GM06990 (cell line): ENCODE measurements around the gene RSPO4.

Experiments used
- DNase-seq: peaks from one replicate; pipeline ENCODE4 v3.0.0-alpha.2; 2011; ENCODE audit not compliant: insufficient read length; ENCODE audit errors: extremely low read depth
- H3K27me3 ChIP-seq: replicated peaks from 2 replicates; pipeline ENCODE4 v1.6.0; 2011; ENCODE audit warnings: low read length; ENCODE audit not compliant: control insufficient read depth, insufficient read depth
- H3K36me3 ChIP-seq: 2 replicates; pipeline ENCODE4 v1.5.1; 2011; ENCODE audit warnings: low read length; ENCODE audit not compliant: control insufficient read depth, insufficient read depth
- H3K4me3 ChIP-seq: replicated peaks from 2 replicates; pipeline ENCODE4 v1.5.1; 2011; ENCODE audit warnings: low read depth, mild to moderate bottlenecking, control low read depth, low read length
- TF ChIP-seq, protein P1 (sequence below): IDR thresholded peaks from 2 replicates; pipeline ENCODE4 v1.5.1; 2011; ENCODE audit warnings: low read length, control low read depth, mild to moderate bottlenecking, inconsistent platforms; ENCODE audit not compliant: insufficient read depth, poor library complexity, severe bottlenecking

RSPO4 gene

DNA sequence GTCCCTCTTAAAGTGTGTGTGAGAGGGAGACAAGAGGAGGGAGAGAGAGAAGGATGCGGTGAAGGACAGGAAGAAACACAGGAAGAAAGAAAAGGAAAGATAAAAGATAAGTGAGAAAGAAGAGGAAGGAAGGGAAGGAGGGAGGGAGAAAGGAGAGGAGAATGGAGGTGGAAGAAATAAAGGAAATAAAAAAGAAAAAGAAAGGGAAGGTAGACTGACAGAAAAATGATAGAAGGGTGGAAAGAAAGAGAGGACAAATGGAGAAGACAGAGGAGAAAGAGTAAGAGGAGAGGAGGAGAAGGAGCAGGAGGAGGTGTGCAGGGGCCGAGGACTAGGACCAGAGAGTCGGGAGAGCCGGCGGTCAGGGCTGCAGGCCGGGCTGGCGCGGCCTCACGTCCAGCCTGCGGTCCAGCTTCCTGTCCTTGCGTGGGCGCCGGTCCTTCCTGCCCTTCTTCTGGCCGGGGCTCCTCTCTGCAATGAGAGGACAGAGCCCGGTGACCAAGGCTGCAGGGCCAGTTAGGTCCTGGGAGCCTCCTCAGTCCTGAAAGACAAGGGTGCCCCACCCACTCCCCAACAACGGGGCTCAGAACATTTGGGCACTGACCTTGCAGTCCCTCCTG lies 42.0 kb downstream of the RSPO4 start:
- H3K27me3 ChIP-seq = no peaks in the 10 kb centered on the region; the same call in none of the 2 replicates
- TF ChIP-seq, protein P1, sequence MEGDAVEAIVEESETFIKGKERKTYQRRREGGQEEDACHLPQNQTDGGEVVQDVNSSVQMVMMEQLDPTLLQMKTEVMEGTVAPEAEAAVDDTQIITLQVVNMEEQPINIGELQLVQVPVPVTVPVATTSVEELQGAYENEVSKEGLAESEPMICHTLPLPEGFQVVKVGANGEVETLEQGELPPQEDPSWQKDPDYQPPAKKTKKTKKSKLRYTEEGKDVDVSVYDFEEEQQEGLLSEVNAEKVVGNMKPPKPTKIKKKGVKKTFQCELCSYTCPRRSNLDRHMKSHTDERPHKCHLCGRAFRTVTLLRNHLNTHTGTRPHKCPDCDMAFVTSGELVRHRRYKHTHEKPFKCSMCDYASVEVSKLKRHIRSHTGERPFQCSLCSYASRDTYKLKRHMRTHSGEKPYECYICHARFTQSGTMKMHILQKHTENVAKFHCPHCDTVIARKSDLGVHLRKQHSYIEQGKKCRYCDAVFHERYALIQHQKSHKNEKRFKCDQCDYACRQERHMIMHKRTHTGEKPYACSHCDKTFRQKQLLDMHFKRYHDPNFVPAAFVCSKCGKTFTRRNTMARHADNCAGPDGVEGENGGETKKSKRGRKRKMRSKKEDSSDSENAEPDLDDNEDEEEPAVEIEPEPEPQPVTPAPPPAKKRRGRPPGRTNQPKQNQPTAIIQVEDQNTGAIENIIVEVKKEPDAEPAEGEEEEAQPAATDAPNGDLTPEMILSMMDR = no peak

DNA sequence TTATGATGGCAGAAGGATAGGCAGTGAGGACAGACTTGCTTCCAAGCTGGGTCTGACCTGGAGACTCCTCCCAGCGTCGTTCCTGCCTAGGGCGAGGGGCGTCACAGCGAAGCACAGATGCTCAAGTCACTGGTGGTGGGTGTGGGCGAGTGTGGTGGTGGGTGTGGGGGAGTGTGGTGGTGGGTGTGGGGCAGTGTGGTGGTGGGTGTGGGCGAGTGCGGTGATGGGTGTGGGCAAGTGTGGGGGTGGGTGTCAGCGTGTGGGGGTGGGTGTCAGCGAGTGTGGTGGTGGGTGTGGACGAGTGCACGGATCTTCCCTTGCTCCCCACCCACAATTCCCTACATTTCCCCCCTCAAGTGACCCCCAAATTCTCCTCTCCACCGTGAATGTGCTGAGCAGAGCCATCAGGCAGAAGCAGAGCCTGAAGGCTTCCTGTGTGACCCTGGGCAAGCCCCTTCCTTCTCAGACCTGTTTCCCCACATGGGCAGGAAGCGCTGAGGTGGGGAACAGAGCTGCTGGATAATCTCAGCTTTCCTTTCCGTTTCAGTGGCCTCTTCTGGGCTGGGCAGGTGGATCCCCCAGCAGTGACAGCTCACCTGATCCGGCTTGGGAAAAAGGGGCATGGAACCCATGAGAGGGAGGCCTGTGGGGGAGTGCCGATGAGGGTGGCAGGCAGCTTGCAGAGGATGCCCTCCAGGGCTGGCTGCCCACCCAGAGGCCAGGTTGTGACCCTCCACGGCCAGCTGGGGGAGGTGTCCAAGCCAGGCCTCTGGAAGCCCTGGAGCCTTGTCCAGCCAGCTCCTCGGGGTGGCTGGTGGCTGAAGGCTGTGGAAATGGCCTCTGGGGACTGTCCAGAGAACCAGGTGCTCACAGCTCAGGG lies 42.9 kb downstream of the RSPO4 start:
- Histone ChIP-seq H3K4me3 (no peak overlapping the region), H3K27me3 (no peaks in the 10 kb centered on the region; the same call in none of the 2 replicates), H3K36me3 (no peaks in the 10 kb centered on the region)
- TF ChIP-seq, protein P1 = no peak
- no peak for DNase-seq

More for the DNA sequence above, 42.0 kb downstream of the RSPO4 start:
- no peak for DNase-seq
- Histone ChIP-seq H3K36me3 (no peaks in the 10 kb centered on the region), H3K4me3 (no peak overlapping the region)

DNA sequence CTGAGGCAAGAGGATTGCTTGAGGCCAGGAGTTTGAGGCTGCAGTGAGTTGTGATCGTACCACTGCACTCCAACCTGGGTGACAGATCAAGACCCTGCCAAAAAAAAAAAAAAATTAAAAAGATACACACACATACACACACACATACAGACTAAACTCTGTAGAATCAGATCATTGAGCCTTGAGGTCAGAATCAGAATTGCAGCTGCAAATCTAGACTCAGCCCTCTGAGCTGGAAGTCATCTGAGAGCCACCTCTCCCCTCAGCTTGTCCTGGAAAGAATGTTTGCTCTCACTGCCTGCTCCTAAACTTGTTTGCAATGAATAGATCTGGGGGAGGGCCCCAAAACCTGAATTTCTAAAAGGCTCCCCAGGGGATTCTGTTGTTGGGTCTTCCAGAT lies 44.6 kb downstream of the RSPO4 start:
- TF ChIP-seq, protein P1 = no peak
- Histone ChIP-seq H3K36me3 (no peaks in the 10 kb centered on the region), H3K27me3 (no peaks in the 10 kb centered on the region; the same call in none of the 2 replicates), H3K4me3 (no peak overlapping the region)
- DNase-seq = no peak

DNA sequence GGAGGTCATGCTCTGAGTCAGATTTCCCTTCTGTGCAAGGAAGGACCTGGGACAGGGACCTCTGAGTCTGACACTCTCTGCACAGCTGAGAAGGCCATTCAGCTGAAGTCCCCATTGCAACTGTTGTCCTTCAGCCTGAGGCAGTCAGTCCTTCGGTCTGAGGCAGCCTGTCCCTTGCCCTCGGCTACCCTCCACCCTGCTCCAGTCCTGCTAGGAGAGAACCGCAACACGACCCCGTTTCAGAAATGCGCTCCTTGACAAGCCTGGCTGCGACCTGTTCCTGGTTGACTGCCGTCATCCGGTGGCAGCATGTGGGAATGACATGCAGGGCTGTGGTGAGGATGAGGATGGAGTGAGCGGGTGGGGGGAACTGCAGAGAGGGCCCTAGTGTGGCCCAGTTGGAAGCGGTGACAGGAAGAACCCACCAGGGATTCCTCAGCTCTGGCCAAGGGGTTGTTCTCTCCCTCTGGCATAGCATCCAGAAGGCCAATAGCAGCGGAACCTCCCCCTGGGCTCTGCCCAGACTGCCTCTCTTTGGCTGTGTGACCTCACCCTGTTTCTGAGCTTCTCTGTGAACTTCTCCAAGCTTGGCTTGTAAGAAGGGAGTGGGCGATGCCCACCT lies 45.7 kb downstream of the RSPO4 start:
- DNase-seq = peak; percentile 64
- H3K36me3 ChIP-seq = no peaks in the 10 kb centered on the region
- TF ChIP-seq, protein P1 = peak; percentile 97
- H3K4me3 ChIP-seq = no peak overlapping the region
- H3K27me3 ChIP-seq = no peaks in the 10 kb centered on the region; the same call in none of the 2 replicates

DNA sequence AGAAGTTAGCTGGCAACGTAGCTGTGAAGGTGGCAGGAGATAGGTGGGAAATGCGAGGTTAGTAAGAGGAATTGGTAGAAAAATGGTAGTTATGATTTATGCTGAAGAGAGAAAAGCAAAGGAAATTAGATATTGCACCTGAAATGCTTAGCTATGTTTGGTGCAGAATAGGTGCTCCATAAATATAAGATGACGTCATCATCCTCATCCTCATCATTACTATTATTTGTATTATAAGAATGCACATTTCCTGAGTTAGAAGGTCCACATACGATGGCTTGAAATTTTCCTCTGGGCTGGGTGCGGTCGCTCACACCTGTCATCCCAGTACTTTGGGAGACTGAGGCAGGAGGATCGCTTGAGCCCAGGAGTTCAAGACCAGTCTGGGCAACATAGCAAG lies 46.5 kb downstream of the RSPO4 start:
- H3K4me3 ChIP-seq = no peak overlapping the region
- DNase-seq = no peak
- TF ChIP-seq, protein P1 = no peak
- no peaks in the 10 kb centered on the region for H3K36me3 ChIP-seq
- H3K27me3 ChIP-seq = no peaks in the 10 kb centered on the region; the same call in none of the 2 replicates
